Activated naive CD8-positive, alpha-beta T cell treated with anti-CD3 and anti-CD28 coated beads, Interleukin-2, amount 50 U/mL, for 16 hours (primary cell): Measurements from ENCODE around the gene ATP5ME.

Experiments
- DNase-seq: peaks from one replicate; pipeline ENCODE4 v3.0.0-alpha.2; 2020; ENCODE audit warnings: low read depth, low spot score

ATP5ME gene

GRCh38 chr4:684623-685327, 10.7 kb upstream of the ATP5ME start:
- no peak for DNase-seq

GRCh38 chr4:683982-684622, 10.0 kb upstream of the ATP5ME start:
- no peak for DNase-seq

DNA sequence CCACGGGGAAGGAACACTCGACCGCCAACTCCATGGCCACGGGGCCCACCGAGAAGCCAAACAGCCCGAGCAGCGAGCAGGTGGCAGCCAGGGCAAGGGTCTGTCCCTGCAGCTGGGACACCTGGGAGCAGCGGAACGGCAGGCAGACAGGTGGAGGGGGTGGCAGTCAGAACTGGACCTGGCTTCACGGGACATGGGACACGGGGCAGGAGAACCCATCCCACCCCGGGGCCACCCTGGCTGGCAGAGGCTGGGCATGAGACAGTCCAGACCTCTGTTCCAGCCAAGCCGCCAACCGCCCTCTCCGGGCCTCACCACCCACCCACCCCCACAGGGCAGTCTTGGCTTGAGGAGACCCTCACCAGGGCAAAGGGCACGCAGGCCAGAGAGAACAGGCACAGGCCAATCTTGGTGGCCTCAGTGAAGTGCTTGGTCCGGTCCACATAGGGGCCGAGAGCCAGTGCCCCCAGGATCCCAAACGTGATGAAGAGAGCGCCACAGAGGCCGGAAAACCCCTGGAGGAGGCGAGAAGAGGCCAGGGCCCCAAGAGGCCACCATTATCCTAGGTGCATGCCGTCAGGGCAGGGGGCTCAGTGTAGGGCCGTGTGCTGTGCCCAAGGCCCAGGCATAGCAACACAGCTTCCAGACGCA, 9.3 kb upstream of the ATP5ME start:
- no peak for DNase-seq

DNA sequence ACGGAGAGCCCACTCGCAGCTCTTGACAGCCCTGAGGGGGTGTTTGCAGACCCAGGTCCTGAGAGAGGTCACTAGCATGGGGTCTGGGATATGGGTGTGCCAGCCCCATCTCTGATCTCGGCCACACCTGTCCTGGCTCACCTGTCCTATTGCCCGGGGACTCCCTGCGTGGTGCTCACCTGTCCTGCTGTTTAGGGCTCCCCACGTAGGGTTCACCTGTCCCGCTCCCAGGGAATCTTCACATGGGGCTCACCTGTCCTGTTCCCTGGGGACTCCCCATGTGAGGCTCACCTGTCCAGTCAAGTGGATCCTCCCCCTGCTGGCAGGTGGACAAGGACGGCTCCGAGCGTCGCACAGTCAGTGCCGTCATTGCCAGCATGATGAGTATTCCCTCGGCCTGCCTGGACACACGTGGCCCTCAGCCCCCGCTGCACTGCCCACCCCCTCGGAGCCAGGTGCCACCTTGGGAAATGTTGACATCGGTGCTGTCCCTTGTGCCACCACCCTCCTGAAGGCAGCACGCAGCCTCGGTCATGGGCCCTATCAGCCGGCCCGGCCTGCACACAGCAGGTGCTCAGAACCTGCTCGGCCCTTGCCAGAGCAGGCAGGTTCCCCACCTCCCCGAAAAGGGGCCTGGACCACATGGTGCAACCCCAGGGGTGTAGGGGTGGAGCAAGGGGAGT, 8.6 kb upstream of the ATP5ME start:
- DNase-seq = no peak

DNA sequence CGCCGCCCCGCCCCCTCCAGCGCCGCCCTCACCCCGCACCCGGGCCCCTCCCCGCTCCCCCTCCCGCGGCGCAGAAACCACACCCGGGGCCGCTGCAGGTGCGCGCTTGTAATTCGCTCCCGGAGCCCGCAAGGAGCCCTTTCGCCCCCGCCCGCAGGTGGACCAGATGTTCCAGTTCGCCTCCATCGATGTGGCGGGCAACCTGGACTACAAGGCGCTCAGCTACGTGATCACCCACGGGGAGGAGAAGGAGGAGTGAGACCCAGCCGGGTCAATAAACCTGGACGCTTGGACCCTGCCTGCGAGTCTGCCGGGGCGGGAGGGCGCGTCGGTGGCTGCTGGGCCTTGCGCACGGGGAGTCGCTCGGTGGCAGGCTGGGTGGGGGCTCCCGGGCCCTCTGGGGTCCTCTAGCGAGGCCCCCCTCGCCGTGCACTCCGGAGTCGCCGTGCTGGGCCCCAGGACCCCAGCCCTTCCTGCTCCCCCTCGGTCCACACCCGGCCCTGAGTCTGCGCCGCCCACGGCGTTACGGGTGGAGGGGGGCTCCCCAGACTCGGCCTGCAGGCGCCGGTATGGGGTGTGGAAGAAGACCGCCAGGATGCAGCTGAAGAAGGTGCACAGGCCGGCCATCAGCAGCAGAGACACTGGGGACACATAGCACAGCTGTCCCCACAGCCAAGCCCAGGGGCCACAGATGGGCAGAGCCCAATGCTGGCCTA, 7.8 kb upstream of the ATP5ME start:
- no peak for DNase-seq

- no peak for DNase-seq
These were observed 7.0 kb upstream of the ATP5ME start for GRCh38 chr4:680928-681645.

GRCh38 chr4:680551-680927, 6.5 kb upstream of the ATP5ME start:
- no peak for DNase-seq

DNA sequence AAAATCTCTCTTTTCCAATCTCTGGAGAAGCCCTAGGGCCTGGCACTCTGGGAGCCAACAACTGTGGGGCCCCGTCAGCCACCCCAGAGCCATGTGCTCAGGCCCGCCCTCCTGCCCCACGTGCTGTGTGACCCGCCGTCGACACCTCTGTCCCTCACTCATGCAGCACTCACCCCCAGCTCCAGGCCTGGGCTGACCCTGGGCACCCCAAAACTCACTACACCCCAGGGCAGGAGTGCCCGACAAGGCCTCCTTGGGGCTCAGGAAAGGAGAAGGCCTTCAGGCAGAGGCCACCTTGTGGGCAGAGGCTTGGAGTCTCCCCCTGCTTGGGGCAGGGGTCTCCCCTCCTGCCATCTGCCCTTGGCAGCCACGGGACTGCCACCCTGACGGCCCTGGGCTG, 6.0 kb upstream of the ATP5ME start:
- no peak for DNase-seq

DNA sequence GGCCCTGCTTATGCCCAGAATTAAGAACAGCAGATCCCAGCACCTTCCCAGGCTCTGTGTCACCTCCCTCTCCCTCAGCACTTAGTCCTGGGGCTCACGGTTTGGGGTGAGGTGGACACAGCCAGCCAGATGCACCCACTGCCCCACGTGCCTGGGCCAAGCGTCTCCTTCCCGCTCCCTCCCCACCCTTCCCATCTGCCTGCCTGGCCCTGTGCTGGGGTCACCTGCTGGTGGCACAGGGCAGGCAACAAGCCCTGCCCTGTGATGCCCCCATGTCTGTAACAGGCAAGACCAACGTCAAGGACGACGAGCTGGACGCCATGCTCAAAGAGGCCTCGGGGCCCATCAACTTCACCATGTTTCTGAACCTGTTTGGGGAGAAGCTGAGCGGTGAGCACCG, 5.6 kb upstream of the ATP5ME start:
- no peak for DNase-seq

DNA sequence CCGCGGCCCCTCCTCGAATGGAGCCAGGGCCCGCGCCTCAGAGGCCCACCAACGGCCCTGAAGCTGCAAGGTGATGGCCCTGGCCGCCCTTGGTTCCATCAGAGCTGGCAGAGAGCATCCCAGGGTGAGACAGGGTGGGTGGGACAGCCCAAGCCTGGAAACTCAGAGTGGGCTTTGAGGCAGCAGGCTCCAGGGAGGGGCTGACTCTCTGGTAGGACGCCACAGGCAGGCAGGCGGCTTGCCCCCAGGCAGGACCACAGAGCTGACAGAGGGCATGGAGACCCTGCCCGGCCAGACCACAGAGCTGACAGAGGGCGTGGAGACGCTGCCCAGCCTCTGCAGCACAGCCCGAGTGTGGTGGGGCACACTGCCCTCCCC, 5.0 kb upstream of the ATP5ME start:
- DNase-seq = no peak

- DNase-seq = no peak
These were observed 4.4 kb upstream of the ATP5ME start for GRCh38 chr4:678331-679103.

DNA sequence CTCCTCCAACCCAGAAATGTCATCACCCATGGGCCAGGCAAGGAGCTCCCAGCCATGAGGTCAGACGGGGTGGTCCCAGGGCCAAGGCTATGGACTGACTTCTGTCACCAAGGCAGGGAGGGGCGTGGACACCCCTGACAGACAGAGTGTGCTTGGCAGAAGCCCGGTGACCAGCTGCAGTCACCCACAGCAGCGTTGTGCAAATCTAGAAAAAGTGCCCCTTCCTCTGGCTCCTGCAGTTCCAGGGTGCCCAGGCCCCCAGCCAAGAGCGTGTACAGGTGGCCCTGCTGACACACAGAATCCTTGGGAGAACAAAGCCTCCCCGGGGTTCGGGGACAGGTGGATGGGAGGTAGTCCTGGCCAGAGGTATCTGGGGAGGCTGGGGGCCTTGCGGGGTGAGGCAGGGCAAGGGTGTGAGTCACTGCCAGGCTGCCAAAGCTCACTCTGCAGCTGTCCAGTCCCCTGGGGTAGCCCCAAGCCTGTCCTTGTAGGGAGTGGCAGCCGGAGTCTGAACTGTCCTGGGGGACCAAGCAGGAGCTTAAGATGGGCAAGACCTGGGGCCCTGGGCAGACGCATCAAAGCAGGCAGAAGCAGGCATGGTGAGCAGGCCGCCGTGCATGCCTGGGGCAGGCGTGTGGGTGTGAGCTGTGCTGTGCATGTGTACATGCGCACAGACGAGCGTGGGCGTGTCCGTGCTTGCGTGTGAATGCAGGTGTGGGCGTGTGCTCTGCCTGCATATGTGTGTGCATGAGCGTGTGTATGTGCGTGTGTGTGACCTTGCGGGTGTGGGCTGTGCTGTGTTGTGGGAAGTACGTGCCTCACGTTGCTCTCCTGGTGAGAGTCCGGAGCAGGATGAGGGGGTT, 3.6 kb upstream of the ATP5ME start:
- no peak for DNase-seq

DNA sequence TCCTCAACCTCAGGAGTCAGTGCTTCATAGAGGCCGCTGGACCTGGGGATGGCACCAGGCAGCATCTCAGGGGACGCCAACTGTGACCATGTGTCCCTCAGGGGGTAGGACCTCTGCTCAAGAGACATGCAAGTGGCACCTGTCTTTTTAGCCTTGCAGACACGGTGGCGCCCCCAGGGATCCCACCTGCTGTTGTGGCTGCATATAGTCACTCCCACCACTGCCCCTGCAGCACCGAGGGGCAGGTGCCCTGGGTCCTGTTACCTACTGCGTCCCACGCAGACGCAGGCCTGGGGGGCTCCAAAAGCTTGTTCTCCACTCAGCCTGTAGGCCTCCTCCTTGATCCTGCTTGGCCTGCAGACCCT, 2.8 kb upstream of the ATP5ME start:
- DNase-seq = no peak

DNA sequence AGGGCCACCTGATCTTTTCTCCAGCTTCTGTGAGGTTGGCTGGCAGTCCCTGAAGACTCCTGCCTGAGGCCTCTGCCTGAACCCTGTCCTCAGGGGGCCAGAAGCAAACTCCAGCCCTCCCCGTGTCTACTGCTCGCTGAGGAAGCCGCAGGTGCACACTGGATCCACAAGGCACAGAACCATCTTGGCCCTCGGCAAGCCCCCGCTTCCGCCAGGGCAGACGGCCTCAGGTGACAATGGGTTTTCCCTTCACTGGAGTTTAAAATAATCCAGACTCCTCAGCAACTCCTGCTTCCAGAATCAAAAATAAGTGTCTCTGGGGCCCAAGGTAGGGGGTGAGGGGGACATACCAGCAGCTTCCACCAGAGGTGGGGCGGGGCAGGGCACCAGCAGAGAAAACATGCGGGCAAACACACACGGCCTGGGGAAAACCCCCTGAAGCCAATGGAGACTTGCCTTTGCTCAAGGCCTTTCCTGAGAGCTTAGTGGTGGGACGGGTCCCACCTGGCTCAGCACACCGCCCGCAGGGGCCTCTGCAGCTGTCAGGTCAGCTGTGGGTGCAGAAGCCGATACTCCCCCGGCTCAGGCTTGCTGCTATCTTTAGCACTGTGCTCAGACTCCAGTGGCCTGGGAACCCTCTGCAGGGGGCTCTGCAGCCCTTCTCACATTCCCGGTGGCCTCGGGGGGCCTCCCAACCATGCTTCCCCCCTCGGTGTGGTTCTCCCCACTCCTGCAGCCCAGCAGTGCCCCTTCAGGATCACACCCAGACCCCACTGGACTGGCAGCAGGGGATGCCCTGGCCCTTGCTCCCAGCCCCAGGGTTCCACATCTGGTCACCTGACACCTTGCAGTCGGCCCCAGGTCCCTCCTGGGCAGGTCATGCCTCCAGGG, 2.1 kb upstream of the ATP5ME start:
- DNase-seq = no peak

DNA sequence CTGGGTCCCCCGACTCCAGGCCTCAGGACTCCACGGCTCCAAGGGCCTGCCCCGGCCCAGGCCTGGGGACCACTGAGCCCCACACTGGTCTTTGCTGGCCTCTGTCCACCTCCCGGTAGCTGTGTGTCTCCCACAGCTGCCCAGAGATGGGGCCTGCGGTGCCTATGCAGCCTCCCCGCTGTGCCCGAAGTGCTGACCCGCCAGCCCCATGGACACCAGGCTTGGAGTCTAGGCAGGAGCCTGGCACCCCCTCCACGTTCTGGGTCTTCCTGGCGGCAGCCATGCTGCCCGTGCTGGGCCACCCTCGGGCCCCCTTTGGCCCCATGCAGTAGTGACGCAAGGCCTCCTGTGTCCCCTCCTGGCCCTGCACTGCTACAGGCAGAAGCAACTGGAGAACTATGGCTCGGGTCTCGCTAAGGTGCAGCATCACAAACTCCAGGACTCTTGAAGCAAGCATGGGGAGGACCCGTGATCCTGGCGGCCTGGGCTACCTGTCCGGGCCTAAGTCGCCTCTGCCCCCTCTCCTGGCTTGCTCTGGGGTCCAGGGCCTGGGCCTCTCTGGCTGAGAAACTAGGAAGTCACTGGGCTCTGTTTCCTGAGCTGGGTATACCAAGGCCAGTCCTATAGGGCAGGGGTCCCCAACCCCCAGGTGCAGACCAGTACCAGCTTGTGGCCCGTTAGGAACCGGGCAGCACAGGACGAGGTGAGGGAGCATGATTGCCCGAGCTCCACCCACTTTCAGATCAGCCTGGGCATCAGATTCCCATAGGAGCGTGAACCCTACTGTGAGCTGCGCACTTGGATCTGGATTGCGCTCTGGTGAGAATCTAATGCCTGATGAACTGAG, 1.2 kb upstream of the ATP5ME start:
- no peak for DNase-seq

DNA sequence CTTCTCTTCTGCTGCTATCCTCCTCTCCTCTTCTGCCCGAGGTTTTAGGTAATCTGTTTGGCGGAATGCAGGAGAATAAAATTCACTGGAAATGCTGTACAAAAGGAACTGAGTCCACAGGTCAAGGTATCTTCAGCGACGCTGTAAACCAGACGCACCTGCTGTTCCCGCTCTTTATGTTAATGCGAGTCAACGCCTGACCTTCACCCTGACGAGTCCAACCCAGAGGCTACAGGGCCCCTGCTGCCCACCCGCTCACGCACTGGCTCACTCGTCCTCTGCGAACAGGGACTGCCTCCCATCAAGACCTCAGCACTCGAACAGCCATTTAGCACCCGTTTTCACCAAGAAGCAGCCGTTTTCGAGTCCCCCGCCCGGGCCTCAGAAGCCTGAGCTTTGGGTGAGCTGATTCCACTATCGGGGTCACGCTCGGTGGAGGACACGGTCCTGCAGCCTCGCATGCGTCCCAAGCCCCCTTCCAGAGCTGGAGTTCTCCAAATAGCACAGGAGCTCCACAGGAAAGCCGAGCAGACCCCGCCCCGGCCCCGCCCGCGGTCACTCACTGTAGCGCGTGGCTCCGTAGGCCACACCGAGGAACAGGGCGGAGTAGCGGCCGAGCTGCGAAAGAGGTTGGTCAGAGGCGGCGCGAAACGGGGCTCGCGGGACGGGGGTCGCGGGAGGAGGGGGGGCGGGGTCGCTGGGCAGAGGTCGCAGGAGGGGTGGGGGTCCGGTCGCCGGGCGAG, 556 bp downstream of the ATP5ME start:
- no peak for DNase-seq

DNA sequence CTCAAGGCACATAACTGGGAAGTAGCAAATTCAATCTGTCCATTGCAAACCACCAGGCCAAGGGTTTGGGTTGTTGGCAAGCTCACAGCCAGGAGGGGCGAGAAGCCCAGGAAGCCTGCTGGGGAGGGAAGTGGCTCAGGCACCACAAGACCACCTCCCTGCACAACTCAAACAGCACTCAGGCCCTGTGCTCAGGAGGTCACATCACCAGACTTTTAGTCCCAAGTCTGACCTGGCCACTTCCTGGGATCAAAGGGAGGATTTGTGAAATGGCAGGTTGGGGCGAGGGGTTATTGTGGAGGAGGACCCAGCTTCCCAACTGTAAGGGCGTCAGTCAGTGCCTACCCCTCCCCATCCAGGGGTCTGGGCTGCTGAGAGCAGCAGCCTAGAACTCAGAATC, 2.3 kb downstream of the ATP5ME start:
- no peak for DNase-seq
